H1 (cell line): Measurements from ENCODE around the gene PARM1. TPM values are rescaled to one million over a fixed set of nuclear protein-coding genes. Genes with fewer than 3 reads are reported as not detected.

Experiments
- CTCF ChIA-PET: fragments of 300-600 bp; sonication (Branson Sonifier 250); formaldehyde crosslinking; loops from one replicate; lab custom pipeline; 2021; ENCODE audit not compliant: partially characterized antibody; lab: Charles Lee
- POLR2A ChIA-PET: fragments of 300-600 bp; sonication (Branson Sonifier 250); formaldehyde crosslinking; loops from one replicate; lab custom pipeline; 2021; ENCODE audit warnings: inconsistent platforms; ENCODE audit not compliant: partially characterized antibody; lab: Charles Lee
- DNase-seq, 2 experiments: peaks; one replicate each; pipeline versions ENCODE4 v3.0.0 to v3.0.0-alpha.2; 2010 to 2022; ENCODE audit warnings: low spot score in 2 of 2, low read depth in 1 of 2, mixed read lengths in 1 of 2
- FAIRE-seq: peaks from 2 replicates; lab custom pipeline; 2011; peaks lifted over from hg19 to GRCh38; lab: Jason Lieb, UNC
- H2AFZ ChIP-seq: 2 replicates; pipeline ENCODE4 v1.8.1; 2012; ENCODE audit warnings: low read length, inconsistent platforms
- H2AK5ac ChIP-seq: 2 replicates; pipeline ENCODE4 v1.6.1; 2013; ENCODE audit warnings: low read depth, low read length
- H2BK120ac ChIP-seq: replicated peaks from 2 replicates; pipeline ENCODE3; 2013; ENCODE audit warnings: low read depth, low read length, inconsistent platforms
- H2BK12ac ChIP-seq: 2 replicates; pipeline ENCODE4 v1.6.1; 2013; ENCODE audit warnings: low read depth, low read length
- H2BK15ac ChIP-seq: 2 replicates; pipeline ENCODE4 v1.6.1; 2013; ENCODE audit warnings: low read length
- H2BK20ac ChIP-seq: 2 replicates; pipeline ENCODE4 v1.6.1; 2013; ENCODE audit warnings: low read length
- H2BK5ac ChIP-seq: 2 replicates; pipeline ENCODE4 v1.6.1; 2013; ENCODE audit warnings: low read depth, low read length
- H3K14ac ChIP-seq: 2 replicates; pipeline ENCODE4 v1.6.1; 2013; ENCODE audit warnings: inconsistent platforms; ENCODE audit not compliant: insufficient read length
- H3K18ac ChIP-seq: 2 replicates; pipeline ENCODE4 v1.6.1; 2013; ENCODE audit warnings: low read length; ENCODE audit errors: extremely low read depth
- H3K23ac ChIP-seq: 2 replicates; pipeline ENCODE4 v1.6.1; 2013; ENCODE audit warnings: inconsistent platforms; ENCODE audit not compliant: insufficient read length
- H3K23me2 ChIP-seq: 2 replicates; pipeline ENCODE4 v1.6.1; 2013; ENCODE audit warnings: low read depth, low read length
- H3K27ac ChIP-seq: 2 replicates; pipeline ENCODE4 v1.6.1; 2011; ENCODE audit warnings: low read depth, low read length, inconsistent platforms
- H3K27me3 ChIP-seq, 4 experiments: replicated peaks in 1 of 4; 1 replicate in 1 of 4; 2 replicates in 3 of 4; pipeline versions ENCODE4 v1.6.1 to v1.8.1; 2011 to 2013; ENCODE audit warnings: low read length in 3 of 4, mild to moderate bottlenecking in 3 of 4, inconsistent platforms in 2 of 4, mixed read lengths in 2 of 4, moderate library complexity in 1 of 4; ENCODE audit not compliant: control insufficient read depth in 3 of 4, insufficient read depth in 3 of 4; ENCODE audit errors: extremely low read depth in 1 of 4
- H3K36me3 ChIP-seq, 4 experiments: 2 replicates each; pipeline versions ENCODE4 v1.6.1 to v1.8.1; 2011 to 2013; ENCODE audit warnings: mild to moderate bottlenecking in 4 of 4, low read length in 3 of 4, moderate library complexity in 2 of 4, control low read depth in 1 of 4, inconsistent platforms in 1 of 4; ENCODE audit not compliant: insufficient read depth in 4 of 4, control insufficient read depth in 2 of 4
- H3K4ac ChIP-seq: replicated peaks from 2 replicates; pipeline ENCODE3; 2013; ENCODE audit warnings: low read length, low read depth, mixed read lengths, inconsistent platforms; ENCODE audit not compliant: insufficient read length
- H3K4me1 ChIP-seq, 4 experiments: replicated peaks in 1 of 4; 1 replicate in 1 of 4; 2 replicates in 3 of 4; pipeline versions ENCODE4 v1.6.1 to v1.8.1; 2011 to 2013; ENCODE audit warnings: low read length in 3 of 4, inconsistent platforms in 2 of 4, mixed read lengths in 1 of 4; ENCODE audit not compliant: insufficient read depth in 4 of 4, control insufficient read depth in 3 of 4
- H3K4me2 ChIP-seq, 2 experiments: 2 replicates each; pipeline versions ENCODE4 v1.6.1 to v1.8.1; 2011 to 2013; ENCODE audit warnings: low read depth in 2 of 2, low read length in 2 of 2, control low read depth in 1 of 2, inconsistent platforms in 1 of 2, mild to moderate bottlenecking in 1 of 2; ENCODE audit not compliant: insufficient read depth in 1 of 2
- H3K4me3 ChIP-seq, 4 experiments: fragments of 200-600, 300-600 bp in 1 of 4; sonication (generic), shearing (Covaris generic), sonication (Bioruptor Twin) in 1 of 4; 2 replicates each; pipeline versions ENCODE4 v1.5.1 to v1.8.1; 2011 to 2016; ENCODE audit warnings: low read length in 4 of 4, low read depth in 3 of 4, control low read depth in 2 of 4, inconsistent platforms in 2 of 4, mild to moderate bottlenecking in 2 of 4, mixed read lengths in 1 of 4, moderate library complexity in 1 of 4; ENCODE audit not compliant: insufficient read depth in 2 of 4; ENCODE audit errors: extremely low read depth in 1 of 4
- H3K56ac ChIP-seq: replicated peaks from 2 replicates; pipeline ENCODE3; 2013; ENCODE audit warnings: low read depth, mild to moderate bottlenecking, mixed read lengths, low read length, inconsistent platforms; ENCODE audit not compliant: insufficient read length
- H3K79me1 ChIP-seq: 2 replicates; pipeline ENCODE4 v1.6.1; 2013; ENCODE audit warnings: low read depth, low read length, control low read depth
- H3K79me2 ChIP-seq, 2 experiments: 2 replicates each; pipeline versions ENCODE4 v1.6.1 to v1.8.1; 2012 to 2013; ENCODE audit warnings: low read length in 2 of 2, mild to moderate bottlenecking in 2 of 2, inconsistent platforms in 1 of 2; ENCODE audit not compliant: insufficient read depth in 2 of 2, control insufficient read depth in 1 of 2
- H3K9ac ChIP-seq, 4 experiments: replicated peaks in 1 of 4; 1 replicate in 1 of 4; 2 replicates in 3 of 4; pipeline versions ENCODE4 v1.6.1 to v1.8.1; 2011 to 2013; ENCODE audit warnings: low read depth in 3 of 4, low read length in 3 of 4, control low read depth in 2 of 4, mild to moderate bottlenecking in 2 of 4, moderate library complexity in 2 of 4, inconsistent platforms in 1 of 4; ENCODE audit errors: extremely low read depth in 1 of 4
- H3K9me3 ChIP-seq, 2 experiments: 2 replicates each; pipeline versions ENCODE4 v1.6.1 to v1.8.1; 2012 to 2013; ENCODE audit warnings: mild to moderate bottlenecking in 2 of 2, moderate library complexity in 2 of 2, control low read depth in 1 of 2, inconsistent platforms in 1 of 2, low read depth in 1 of 2, low read length in 1 of 2, mixed read lengths in 1 of 2; ENCODE audit not compliant: insufficient read depth in 2 of 2
- H4K20me1 ChIP-seq, 2 experiments: replicated peaks in 1 of 2; 2 replicates each; pipeline versions ENCODE3 to v1.8.1; 2011 to 2013; ENCODE audit warnings: inconsistent platforms in 2 of 2, low read length in 2 of 2, mild to moderate bottlenecking in 1 of 2; ENCODE audit not compliant: insufficient read depth in 2 of 2, control insufficient read depth in 1 of 2
- H4K5ac ChIP-seq: 2 replicates; pipeline ENCODE4 v1.6.1; 2013; ENCODE audit warnings: low read length, low read depth, mixed read lengths, inconsistent platforms; ENCODE audit not compliant: insufficient read length
- H4K8ac ChIP-seq: 2 replicates; pipeline ENCODE4 v1.8.0; 2013; ENCODE audit warnings: mild to moderate bottlenecking, moderate library complexity, low read length, inconsistent platforms; ENCODE audit not compliant: insufficient read depth; ENCODE audit errors: extremely low read depth
- H4K91ac ChIP-seq: replicated peaks from 2 replicates; pipeline ENCODE3; 2013; ENCODE audit warnings: low read length, mixed read lengths, inconsistent platforms; ENCODE audit not compliant: insufficient read length
- ASH2L ChIP-seq: fragments of 200-600, 300-600 bp; sonication (generic); IDR thresholded peaks from one replicate; pipeline ENCODE4 v1.7.1; 2017; ENCODE audit warnings: low read length
- BCL11A ChIP-seq, 2 experiments: IDR thresholded peaks; one replicate each; pipeline ENCODE4 v1.6.1; 2011; ENCODE audit warnings: low read depth in 2 of 2, low read length in 2 of 2, mild to moderate bottlenecking in 2 of 2
- CBX5 ChIP-seq: fragments of 300-800, 300-1000 bp; sonication (generic); IDR thresholded peaks from 2 replicates; pipeline ENCODE4 v1.7.1; 2016; ENCODE audit warnings: antibody characterized with exemption, low read length, low read depth
- CTBP2 ChIP-seq: IDR thresholded peaks from 2 replicates; pipeline ENCODE4 v1.7.0; 2011; ENCODE audit warnings: borderline replicate concordance, mild to moderate bottlenecking, moderate library complexity, mixed read lengths, low read length; ENCODE audit not compliant: insufficient read depth, insufficient read length
- EP300 ChIP-seq, 2 experiments: IDR thresholded peaks; 1 replicate in 1 of 2; 2 replicates in 1 of 2; pipeline ENCODE4 v1.6.1; 2011 to 2012; ENCODE audit warnings: low read depth in 2 of 2, low read length in 2 of 2, mild to moderate bottlenecking in 2 of 2, borderline replicate concordance in 1 of 2, inconsistent platforms in 1 of 2, moderate library complexity in 1 of 2
- GABPA ChIP-seq: IDR thresholded peaks from 2 replicates; pipeline ENCODE4 v1.6.1; 2011; ENCODE audit warnings: mild to moderate bottlenecking, low read length, moderate library complexity, borderline replicate concordance; ENCODE audit not compliant: insufficient read depth
- MAX ChIP-seq: IDR thresholded peaks from 2 replicates; pipeline ENCODE4 v1.6.1; 2012; ENCODE audit warnings: inconsistent platforms
- RAD21 ChIP-seq, 2 experiments: IDR thresholded peaks in 1 of 2; conservative IDR thresholded peaks in 1 of 2; 2 replicates each; pipeline ENCODE4 v1.6.1; 2011; ENCODE audit warnings: low read depth in 2 of 2, low read length in 2 of 2, improper control_type of control experiment in 1 of 2, inconsistent platforms in 1 of 2, mild to moderate bottlenecking in 1 of 2, moderate library complexity in 1 of 2
- TCF12 ChIP-seq: IDR thresholded peaks from 2 replicates; pipeline ENCODE4 v1.6.1; 2011; ENCODE audit warnings: low read depth, mild to moderate bottlenecking, low read length
- TEAD4 ChIP-seq: IDR thresholded peaks from 2 replicates; pipeline ENCODE4 v1.6.1; 2012; ENCODE audit warnings: low read depth, low read length, inconsistent platforms, mixed read lengths
- USF2 ChIP-seq: IDR thresholded peaks from 2 replicates; pipeline ENCODE4 v1.6.1; 2011; ENCODE audit warnings: low read length, improper control_type of control experiment
- WGBS, 2 experiments: shearing (Covaris generic) in 1 of 2; methylation state at CpG; one replicate each; pipeline versions ENCODE4 v1.1.6 to v1.1.7; 2013 to 2015; ENCODE audit warnings: low lambda C conversion rate in 2 of 2, mixed read lengths in 2 of 2, inconsistent platforms in 1 of 2, low coverage in 1 of 2, missing lambda C conversion rate in 1 of 2; ENCODE audit not compliant: insufficient replicate concordance in 2 of 2, insufficient coverage in 1 of 2, insufficient read length in 1 of 2; ENCODE audit errors: extremely low coverage in 1 of 2, missing lambda C conversion rate in 1 of 2; 5-methylcytosine and 5-hydroxymethylcytosine counted together
- polyA plus RNA-seq, 7 experiments: library from polyadenylated mRNA; depleted of rRNA in 3 of 7; stranded (reverse) in 5 of 7; unstranded in 2 of 7; fragments of >200 nt in 5 of 7; fragments of 200-250 nt in 2 of 7; gene quantifications; 1 replicate in 5 of 7; 2 replicates in 1 of 7; 4 replicates in 1 of 7; pipeline versions ENCODE4 v1.2.1 to v1.2.3, GENCODE V29; 2011 to 2013; ENCODE audit warnings: missing spikeins in 2 of 7, mixed read lengths in 2 of 7
- total RNA-seq: library from RNA; stranded (reverse); fragmentation: NEBNext Ultra II Directional; extraction: Animal tissue kit (Norgen Biotek cat#: 25700); gene quantifications from 2 replicates; pipeline ENCODE4 v1.2.1, GENCODE V29; 2021

PARM1 gene
- total and polyA plus RNA-seq, 2 of the 8 experiments (the other 6 are each of a cell fraction or from before 2014, with no cell fraction given), result 2.0 to 5.3 TPM

GRCh38 chr4:74884266-74884665 lies 48.6 kb upstream of the PARM1 start:
- DNase-seq (no peak), FAIRE-seq (no peak)
- Histone ChIP-seq H3K27me3 (no peaks in the 10 kb centered on the region), H3K23me2 (no peaks in the 10 kb centered on the region), H3K4ac (no peak overlapping the region), H4K91ac (no peak overlapping the region), H3K9ac (no peak overlapping the region), H2AK5ac (no peak overlapping the region), H3K14ac (no peak overlapping the region), H3K36me3 (no peaks in the 10 kb centered on the region), H3K27ac (no peak overlapping the region), H2BK120ac (no peak overlapping the region), H3K9me3 (no peaks in the 10 kb centered on the region), H4K8ac (no peak overlapping the region), H3K4me3 (no peak overlapping the region), H2AFZ (no peak overlapping the region), H2BK5ac (no peak overlapping the region), H3K23ac (no peak overlapping the region), H3K79me2 (no peaks in the 10 kb centered on the region), H2BK12ac (no peak overlapping the region), H3K18ac (no peak overlapping the region), H4K20me1 (no peaks in the 10 kb centered on the region), H2BK20ac (no peak overlapping the region), H3K56ac (no peak overlapping the region), H3K79me1 (no peaks in the 10 kb centered on the region), H2BK15ac (no peak overlapping the region), H4K5ac (no peak overlapping the region), H3K4me2 (no peak overlapping the region), H3K4me1 (no peaks in the 10 kb centered on the region)
- CTCF ChIA-PET, result interaction anchor here (0.8 to 1.6 kb wide), 4 partner anchors 9 to 406 kb away, joined by 3 to 6 read pairs (median 4); no protein-coding TSS in a partner anchor
- 95% methylated on average over 2 of the region's 2 CpGs; no CpG with 5 or more reads in 1 of the 2 experiments for WGBS, 2 experiments
- no peak for TF ChIP-seq TEAD4
- no peak for TF ChIP-seq MAX
- TF ChIP-seq RAD21 (IDR thresholded peaks at IDR 0.05 in 1 of 2, conservative IDR thresholded peaks at IDR 0.05 in 1 of 2; ENCODE audit: low read depth in 2 of 2, low read length in 2 of 2), result no peak
- no peak for TF ChIP-seq CTBP2
- TF ChIP-seq TCF12, result no peak
- no peak for TF ChIP-seq USF2
- no peak for TF ChIP-seq BCL11A (IDR thresholded peaks at IDR 0.05; ENCODE audit: low read depth in 2 of 2, low read length in 2 of 2)
- no peak for TF ChIP-seq ASH2L
- TF ChIP-seq GABPA, result no peak
- no peak for TF ChIP-seq EP300 (IDR thresholded peaks at IDR 0.05; ENCODE audit: borderline replicate concordance in 1 of 2, low read depth in 2 of 2, low read length in 2 of 2)
- TF ChIP-seq CBX5, result no peak
- POLR2A ChIA-PET, result no interaction called here
